CD14-positive monocyte (primary cell): ENCODE results near the gene FBXO31. TPM values are rescaled to one million over a fixed set of nuclear protein-coding genes. Genes with fewer than 3 reads are reported as not detected.

Experiments used
- DNase-seq, 3 donors: peaks; one replicate each; pipeline ENCODE4 v3.0.0-alpha.2; 2011 to 2022
- H2AFZ ChIP-seq: 2 replicates; pipeline ENCODE4 v1.6.0; 2012; ENCODE audit warnings: mild to moderate bottlenecking, low read depth, low read length, inconsistent platforms; ENCODE audit not compliant: insufficient read depth, poor library complexity, severe bottlenecking
- H3K27ac ChIP-seq, 2 donors: 1 replicate in 1 of 2; 2 replicates in 1 of 2; pipeline ENCODE4 v1.5.1; 2012 to 2013; ENCODE audit warnings: low read length in 2 of 2, control low read depth in 1 of 2, inconsistent platforms in 1 of 2, low read depth in 1 of 2, mild to moderate bottlenecking in 1 of 2
- H3K27me3 ChIP-seq, 2 donors: one replicate each; pipeline versions ENCODE4 v1.6.0 to v1.6.1; 2011 to 2013; ENCODE audit warnings: low read length in 2 of 2; ENCODE audit not compliant: control insufficient read depth in 2 of 2, insufficient read depth in 2 of 2
- H3K36me3 ChIP-seq, 2 donors: replicated peaks in 1 of 2; 1 replicate in 1 of 2; 2 replicates in 1 of 2; pipeline versions ENCODE4 v1.5.1 to v1.6.1; 2012 to 2013; ENCODE audit warnings: low read length in 2 of 2, control low read depth in 1 of 2, inconsistent platforms in 1 of 2, mild to moderate bottlenecking in 1 of 2; ENCODE audit not compliant: insufficient read depth in 2 of 2, control insufficient read depth in 1 of 2
- H3K4me1 ChIP-seq, 2 donors: 1 replicate in 1 of 2; 2 replicates in 1 of 2; pipeline versions ENCODE4 v1.5.1 to v1.6.1; 2012 to 2013; ENCODE audit warnings: low read length in 2 of 2, control low read depth in 1 of 2, inconsistent platforms in 1 of 2, mild to moderate bottlenecking in 1 of 2, moderate library complexity in 1 of 2; ENCODE audit not compliant: insufficient read depth in 2 of 2, control insufficient read depth in 1 of 2
- H3K4me2 ChIP-seq: replicated peaks from 2 replicates; pipeline ENCODE3; 2012; ENCODE audit warnings: low read length, moderate library complexity, mild to moderate bottlenecking; ENCODE audit not compliant: poor library complexity, severe bottlenecking; ENCODE audit errors: extremely low read depth
- H3K4me3 ChIP-seq, 3 experiments: fragments of 200-600 bp in 1 of 3; sonication (generic) in 1 of 3; replicated peaks in 1 of 3; 1 replicate in 2 of 3; 2 replicates in 1 of 3; pipeline ENCODE4 v1.5.1; 2011 to 2013; ENCODE audit warnings: low read length in 3 of 3, mild to moderate bottlenecking in 3 of 3, control low read depth in 2 of 3, low read depth in 2 of 3, inconsistent platforms in 1 of 3, moderate library complexity in 1 of 3
- H3K79me2 ChIP-seq: 2 replicates; pipeline ENCODE4 v1.6.0; 2012; ENCODE audit warnings: mild to moderate bottlenecking, control low read depth, inconsistent platforms, low read length, moderate library complexity; ENCODE audit not compliant: insufficient read depth
- H3K9ac ChIP-seq: 2 replicates; pipeline ENCODE4 v1.6.0; 2017; ENCODE audit warnings: low read length, mild to moderate bottlenecking; ENCODE audit not compliant: insufficient read depth, poor library complexity, severe bottlenecking
- H3K9me3 ChIP-seq, 2 donors: replicated peaks in 1 of 2; 1 replicate in 1 of 2; 2 replicates in 1 of 2; pipeline versions ENCODE4 v1.5.1 to v1.6.1; 2012 to 2013; ENCODE audit warnings: low read length in 2 of 2, control low read depth in 1 of 2; ENCODE audit not compliant: control insufficient read depth in 1 of 2, insufficient read depth in 1 of 2
- H4K20me1 ChIP-seq: 2 replicates; pipeline ENCODE4 v1.6.0; 2012; ENCODE audit warnings: mild to moderate bottlenecking, low read length, control low read depth, moderate library complexity; ENCODE audit not compliant: insufficient read depth
- H3K27ac Mint-ChIP-seq, 7 donors: one replicate each; pipeline ENCODE4 v1.8.0; 2020; ENCODE audit warnings: mild to moderate bottlenecking in 7 of 7, mixed read lengths in 7 of 7, moderate library complexity in 6 of 7, inconsistent platforms in 2 of 7
- H3K27me3 Mint-ChIP-seq, 3 donors: one replicate each; pipeline ENCODE4 v1.8.0; 2021 to 2022; ENCODE audit warnings: low read depth in 3 of 3, mild to moderate bottlenecking in 3 of 3, mixed read lengths in 3 of 3, moderate library complexity in 3 of 3, inconsistent platforms in 1 of 3
- H3K36me3 Mint-ChIP-seq, 2 donors: one replicate each; pipeline ENCODE4 v1.8.0; 2020; ENCODE audit warnings: mixed read lengths in 2 of 2, inconsistent platforms in 1 of 2, mild to moderate bottlenecking in 1 of 2
- H3K4me1 Mint-ChIP-seq: one replicate; pipeline ENCODE4 v1.8.0; 2020; ENCODE audit warnings: mild to moderate bottlenecking, mixed read lengths
- H3K4me3 Mint-ChIP-seq, 2 donors: one replicate each; pipeline ENCODE4 v1.8.0; 2020; ENCODE audit warnings: mild to moderate bottlenecking in 2 of 2, mixed read lengths in 2 of 2, moderate library complexity in 1 of 2
- H3K9me3 Mint-ChIP-seq, 7 donors: one replicate each; pipeline ENCODE4 v1.8.0; 2020 to 2022; ENCODE audit warnings: mixed read lengths in 7 of 7, mild to moderate bottlenecking in 6 of 7, moderate library complexity in 6 of 7, inconsistent platforms in 2 of 7
- WGBS: methylation state at CpG from one replicate; pipeline ENCODE4 v1.1.5; 2013; ENCODE audit warnings: missing lambda C conversion rate; ENCODE audit not compliant: insufficient coverage; 5-methylcytosine and 5-hydroxymethylcytosine counted together
- intact Hi-C, 2 donors: fragments of 100-400 bp; cut with micrococcal nuclease; formaldehyde crosslinking; loops; one replicate each; pipeline versions ENCODE4 v1.15.0 to v1.15.1; 2023
- polyA plus RNA-seq, 3 donors: library from polyadenylated mRNA; depleted of rRNA in 1 of 3; unstranded in 2 of 3; stranded (reverse) in 1 of 3; fragments of 300-500 nt in 2 of 3; fragments of >200 nt in 1 of 3; fragmentation: Illumina TruSeq in 2 of 3; gene quantifications; 1 replicate in 2 of 3; 2 replicates in 1 of 3; pipeline ENCODE4 v1.2.3, GENCODE V29; 2012 to 2021
- TF ChIP-seq, protein P1 (sequence below): fragments of 200-600 bp; IDR thresholded peaks from one replicate; pipeline ENCODE4 v1.8.0; 2022; ENCODE audit warnings: antibody characterized with exemption, mild to moderate bottlenecking

FBXO31 gene
- polyA plus RNA-seq, 3 donors: 2.0 to 5.6 (median 3.3) TPM

DNA sequence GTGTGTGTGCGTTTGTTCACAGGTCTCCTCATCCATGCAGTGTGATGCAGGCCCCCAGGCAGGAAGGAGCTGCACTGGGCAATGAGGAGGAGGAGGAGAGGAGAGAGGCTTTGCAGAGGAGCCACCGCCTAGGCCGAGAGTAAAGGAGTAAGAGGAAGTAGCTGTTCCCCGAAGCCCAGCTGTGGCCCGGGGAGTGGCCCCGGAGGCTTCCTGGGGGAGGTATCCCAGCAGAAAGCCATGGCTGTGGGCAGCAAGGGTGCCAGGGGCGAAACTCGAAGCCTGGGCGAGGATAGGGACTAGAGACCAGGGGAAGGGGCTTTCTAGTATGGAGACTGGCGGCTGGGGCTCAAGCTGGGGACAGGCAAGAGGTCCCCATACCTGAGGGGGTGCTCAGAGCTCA is 78.6 kb downstream of the FBXO31 start:
- TF ChIP-seq, protein P1, sequence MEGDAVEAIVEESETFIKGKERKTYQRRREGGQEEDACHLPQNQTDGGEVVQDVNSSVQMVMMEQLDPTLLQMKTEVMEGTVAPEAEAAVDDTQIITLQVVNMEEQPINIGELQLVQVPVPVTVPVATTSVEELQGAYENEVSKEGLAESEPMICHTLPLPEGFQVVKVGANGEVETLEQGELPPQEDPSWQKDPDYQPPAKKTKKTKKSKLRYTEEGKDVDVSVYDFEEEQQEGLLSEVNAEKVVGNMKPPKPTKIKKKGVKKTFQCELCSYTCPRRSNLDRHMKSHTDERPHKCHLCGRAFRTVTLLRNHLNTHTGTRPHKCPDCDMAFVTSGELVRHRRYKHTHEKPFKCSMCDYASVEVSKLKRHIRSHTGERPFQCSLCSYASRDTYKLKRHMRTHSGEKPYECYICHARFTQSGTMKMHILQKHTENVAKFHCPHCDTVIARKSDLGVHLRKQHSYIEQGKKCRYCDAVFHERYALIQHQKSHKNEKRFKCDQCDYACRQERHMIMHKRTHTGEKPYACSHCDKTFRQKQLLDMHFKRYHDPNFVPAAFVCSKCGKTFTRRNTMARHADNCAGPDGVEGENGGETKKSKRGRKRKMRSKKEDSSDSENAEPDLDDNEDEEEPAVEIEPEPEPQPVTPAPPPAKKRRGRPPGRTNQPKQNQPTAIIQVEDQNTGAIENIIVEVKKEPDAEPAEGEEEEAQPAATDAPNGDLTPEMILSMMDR: no peak
- no peak overlapping the region for H3K9ac ChIP-seq
- intact Hi-C loops: no loop called here
- Mint-ChIP-seq H3K27ac (no peak overlapping the region), H3K4me3 (no peak overlapping the region), H3K4me1 (peaks cover 13% of the 10 kb centered on the region), H3K27me3 (peaks cover 0 to 2% (median 1%) of the 10 kb centered on the region in 3 donors), H3K9me3 (peaks cover 0 to 12% (median 4%) of the 10 kb centered on the region in 7 donors), H3K36me3 (peaks cover 0 to 3% of the 10 kb centered on the region in 2 donors)
- H3K9me3 ChIP-seq: no peaks in the 10 kb centered on the region
- H3K36me3 ChIP-seq: no peaks in the 10 kb centered on the region
- WGBS: 25% methylated on average over 9 of the region's 10 CpGs
- H4K20me1 ChIP-seq: no peaks in the 10 kb centered on the region
- H3K4me1 ChIP-seq: peaks cover 6 to 9% of the 10 kb centered on the region in 2 donors
- H3K27ac ChIP-seq: no peak overlapping the region
- no peaks in the 10 kb centered on the region for H3K79me2 ChIP-seq
- no peak overlapping the region for H3K4me2 ChIP-seq
- no peaks in the 10 kb centered on the region for H3K27me3 ChIP-seq
- no peak overlapping the region for H3K4me3 ChIP-seq
- no peak overlapping the region for H2AFZ ChIP-seq
- no peak for DNase-seq

DNA sequence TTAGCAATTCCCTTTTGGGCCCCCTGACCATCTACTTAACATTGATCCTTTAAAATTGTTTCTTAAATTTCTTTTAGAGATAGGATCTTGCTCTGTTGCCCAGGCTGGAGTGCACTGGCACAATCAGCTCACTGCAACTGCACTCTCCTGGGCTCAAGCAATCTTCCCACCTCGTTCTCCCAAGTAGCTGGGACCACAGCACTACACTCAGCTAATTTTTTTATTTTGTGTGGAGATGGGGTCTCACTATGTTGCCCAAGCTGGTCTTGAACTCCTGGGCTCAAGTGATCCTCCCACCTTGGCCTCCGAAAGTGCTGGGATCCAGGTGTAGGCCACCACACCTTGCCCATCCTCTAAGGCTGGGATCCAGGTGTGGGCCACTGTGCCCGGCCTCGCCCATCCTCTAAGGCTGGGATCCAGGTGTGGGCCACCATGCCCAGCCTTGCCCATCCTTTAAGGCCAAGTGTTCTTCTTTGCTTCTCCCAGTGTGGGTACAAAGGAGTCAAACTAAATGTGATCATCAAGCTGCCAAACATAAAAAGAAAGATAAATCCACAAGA is 79.5 kb downstream of the FBXO31 start:
- peaks cover 6 to 9% of the 10 kb centered on the region in 2 donors for H3K4me1 ChIP-seq
- TF ChIP-seq, protein P1: no peak
- Mint-ChIP-seq H3K36me3 (peaks cover 0 to 3% of the 10 kb centered on the region in 2 donors), H3K9me3 (peaks cover 0 to 12% (median 4%) of the 10 kb centered on the region in 7 donors), H3K27me3 (peaks cover 0 to 2% (median 1%) of the 10 kb centered on the region in 3 donors), H3K4me3 (no peak overlapping the region), H3K4me1 (peaks cover 13% of the 10 kb centered on the region), H3K27ac (no peak overlapping the region)
- no peaks in the 10 kb centered on the region for H3K27me3 ChIP-seq
- H4K20me1 ChIP-seq: no peaks in the 10 kb centered on the region
- DNase-seq: no peak
- H3K9ac ChIP-seq: no peak overlapping the region
- no peaks in the 10 kb centered on the region for H3K36me3 ChIP-seq
- H3K79me2 ChIP-seq: no peaks in the 10 kb centered on the region
- 96% methylated on average over 3 of the region's 4 CpGs for WGBS
- H2AFZ ChIP-seq: no peak overlapping the region
- H3K4me2 ChIP-seq: no peak overlapping the region
- no peak overlapping the region for H3K27ac ChIP-seq
- no peaks in the 10 kb centered on the region for H3K9me3 ChIP-seq
- H3K4me3 ChIP-seq: no peak overlapping the region
- intact Hi-C loops: no loop called here
